Heart left ventricle (tissue), 16 donors: ENCODE results near the gene NCAM1. TPM values are rescaled to one million over a fixed set of nuclear protein-coding genes. Genes with fewer than 3 reads are reported as not detected.

Source experiments
- ATAC-seq, 4 donors: fragments of 200-7000 bp; cut with Tn5 transposase; one replicate each; pipeline ENCODE4 v1.9.1; 2020 to 2022; ENCODE audit warnings: moderate library complexity in 4 of 4, mild to moderate bottlenecking in 3 of 4, moderate number of reproducible peaks in 1 of 4
- DNase-seq, 5 donors: peaks; one replicate each; pipeline ENCODE4 v3.0.0-alpha.2; 2020
- H3K27ac ChIP-seq, 12 donors: fragments of 200-600 bp; sonication (generic) in 4 of 12; one replicate each; pipeline versions ENCODE4 v1.5.0 to v1.8.0; 2016 to 2022; ENCODE audit warnings: mild to moderate bottlenecking in 2 of 12
- H3K27me3 ChIP-seq, 9 donors: fragments of 200-600 bp; sonication (generic) in 2 of 9; one replicate each; pipeline versions ENCODE4 v1.5.1 to v1.8.0; 2016 to 2022; ENCODE audit warnings: mild to moderate bottlenecking in 3 of 9
- H3K36me3 ChIP-seq, 9 donors: fragments of 200-600 bp; sonication (generic) in 2 of 9; one replicate each; pipeline versions ENCODE4 v1.5.0 to v1.8.0; 2018 to 2022; ENCODE audit warnings: mild to moderate bottlenecking in 2 of 9
- H3K4me1 ChIP-seq, 12 donors: fragments of 200-600 bp; sonication (generic) in 4 of 12; one replicate each; pipeline versions ENCODE4 v1.5.0 to v1.8.0; 2016 to 2022; ENCODE audit warnings: mild to moderate bottlenecking in 3 of 12
- H3K4me3 ChIP-seq, 12 donors: fragments of 200-600 bp; sonication (generic) in 4 of 12; one replicate each; pipeline versions ENCODE4 v1.5.0 to v1.8.0; 2017 to 2022; ENCODE audit warnings: mild to moderate bottlenecking in 9 of 12, moderate library complexity in 4 of 12
- H3K9me3 ChIP-seq, 12 donors: fragments of 200-600 bp; sonication (generic) in 4 of 12; one replicate each; pipeline versions ENCODE4 v1.5.0 to v1.8.0; 2016 to 2022; ENCODE audit warnings: mild to moderate bottlenecking in 1 of 12
- POLR2A ChIP-seq, 2 donors: fragments of 450-650 bp; IDR thresholded peaks; one replicate each; pipeline ENCODE4 v1.6.1; 2017; ENCODE audit warnings: antibody characterized with exemption in 2 of 2, mild to moderate bottlenecking in 2 of 2, moderate library complexity in 2 of 2
- WGBS, 4 donors: extraction: QIAGEN DNeasy Blood & Tissue Kit in 2 of 4; methylation state at CpG; one replicate each; pipeline versions ENCODE4 v1.1.5 to v1.1.7; 2013 to 2018; 5-methylcytosine and 5-hydroxymethylcytosine counted together
- intact Hi-C, 10 donors: fragments of 100-400 bp; cut with DNase I; formaldehyde crosslinking; loops; one replicate each; pipeline versions ENCODE4 v1.11.1 to v1.14.2; 2022
- polyA plus RNA-seq, 2 donors: library from polyadenylated mRNA; stranded (reverse); fragments of 200-250 nt; gene quantifications; one replicate each; pipeline ENCODE4 v1.2.3, GENCODE V29; 2013
- total RNA-seq, 9 donors: library from RNA; depleted of rRNA in 2 of 9; stranded (reverse); fragments of >200 nt in 2 of 9; fragmentation: NEBNext Ultra II Directional in 3 of 9; extraction: Animal tissue kit (Norgen Biotek cat#: 25700) in 3 of 9; gene quantifications; one replicate each; pipeline versions ENCODE4 v1.1.0 to v1.2.4, GENCODE V29; 2016 to 2023
- TF ChIP-seq, protein P1 (sequence below), 12 donors: fragments of 200-600 bp; sonication (generic) in 4 of 12; IDR thresholded peaks; one replicate each; pipeline versions ENCODE4 v1.5.0 to v1.8.0; 2018 to 2022; ENCODE audit warnings: antibody characterized with exemption in 12 of 12, mild to moderate bottlenecking in 5 of 12
- donor health status: ischemic (EF 13 %, LVEDD 7.1; RV severe dilation, severe dysfunction).
- donor health status: healthy with polysubstance abuse.
- donor health status: DM: no; HTN: yes; CAD: no.
- donor health status: DM: no; HTN: no; CAD: no.
- donor health status: ischemic (EF 25% LVEDD 6.9; RV normal size, moderate dysfunction).
- donor health status: ischemic (EF 25% LVEDD 5.7; RV mildly dilated, moderate dysfunction).
- donor health status: healthy.
- donor health status: DM: yes; HTN: yes; CAD: no.
- donor health status: ischemic (EF 35%, LVEDD 5.7; RV mildly dilated, moderate dysfunction).
- donor health status: nonischemic (EF 11% LVEDD 7.7; RV severe dilation, severe dysfunction).
- donor health status: DM: yes; HTN: yes; CAD: no.
- donor health status: PGD.
- donor health status: ischemic (EF 29% LVEDD 5.4; RV normal size, mild dysfunction).
- donor health status: nonischemic (EF 23%, LVEDD 6.1; RV moderate dilation, normal function).

Gene NCAM1
- total and polyA plus RNA-seq, 11 donors, result 78.0 to 753 (median 389) TPM

DNA sequence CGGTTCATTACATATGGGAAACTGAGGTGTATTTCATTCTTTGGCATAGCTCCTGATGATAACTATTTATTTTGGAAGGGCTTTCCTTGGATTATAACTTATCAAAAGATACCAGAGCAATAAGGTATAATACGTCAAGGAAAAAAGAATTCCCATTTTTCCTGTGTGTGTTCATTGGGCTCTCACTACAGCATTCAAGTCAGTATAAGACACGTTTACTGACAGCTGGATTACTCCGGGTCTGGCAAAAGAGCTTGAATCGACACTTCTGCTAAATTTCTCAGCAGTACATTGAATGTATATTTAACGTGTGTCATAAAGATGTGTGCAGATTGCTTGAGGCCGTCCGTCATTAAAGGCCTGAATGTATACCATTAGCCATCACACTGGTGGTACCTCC is 163.4 kb downstream of the NCAM1 start:
- ATAC-seq (no peak), DNase-seq (no peak)
- no peaks in the 10 kb centered on the region for H3K27me3 ChIP-seq
- intact Hi-C loops, result loop anchor here in 1 of 10 donors (10.0 kb wide), 1 partner anchor 830 kb away; no protein-coding TSS in a partner anchor
- no peaks in the 10 kb centered on the region for H3K9me3 ChIP-seq
- H3K27ac ChIP-seq, result no peak overlapping the region
- TF ChIP-seq, protein P1, sequence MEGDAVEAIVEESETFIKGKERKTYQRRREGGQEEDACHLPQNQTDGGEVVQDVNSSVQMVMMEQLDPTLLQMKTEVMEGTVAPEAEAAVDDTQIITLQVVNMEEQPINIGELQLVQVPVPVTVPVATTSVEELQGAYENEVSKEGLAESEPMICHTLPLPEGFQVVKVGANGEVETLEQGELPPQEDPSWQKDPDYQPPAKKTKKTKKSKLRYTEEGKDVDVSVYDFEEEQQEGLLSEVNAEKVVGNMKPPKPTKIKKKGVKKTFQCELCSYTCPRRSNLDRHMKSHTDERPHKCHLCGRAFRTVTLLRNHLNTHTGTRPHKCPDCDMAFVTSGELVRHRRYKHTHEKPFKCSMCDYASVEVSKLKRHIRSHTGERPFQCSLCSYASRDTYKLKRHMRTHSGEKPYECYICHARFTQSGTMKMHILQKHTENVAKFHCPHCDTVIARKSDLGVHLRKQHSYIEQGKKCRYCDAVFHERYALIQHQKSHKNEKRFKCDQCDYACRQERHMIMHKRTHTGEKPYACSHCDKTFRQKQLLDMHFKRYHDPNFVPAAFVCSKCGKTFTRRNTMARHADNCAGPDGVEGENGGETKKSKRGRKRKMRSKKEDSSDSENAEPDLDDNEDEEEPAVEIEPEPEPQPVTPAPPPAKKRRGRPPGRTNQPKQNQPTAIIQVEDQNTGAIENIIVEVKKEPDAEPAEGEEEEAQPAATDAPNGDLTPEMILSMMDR (IDR thresholded peaks at IDR 0.05), result no peak
- no peak for TF ChIP-seq POLR2A (IDR thresholded peaks at IDR 0.05)
- H3K4me3 ChIP-seq, result no peak overlapping the region
- no peaks in the 10 kb centered on the region for H3K36me3 ChIP-seq
- WGBS, 4 donors, result 81 to 94% (median 89%) methylated on average over 8 of the region's 8 CpGs
- peaks cover 0 to 29% (median 11%) of the 10 kb centered on the region in 12 donors for H3K4me1 ChIP-seq

DNA sequence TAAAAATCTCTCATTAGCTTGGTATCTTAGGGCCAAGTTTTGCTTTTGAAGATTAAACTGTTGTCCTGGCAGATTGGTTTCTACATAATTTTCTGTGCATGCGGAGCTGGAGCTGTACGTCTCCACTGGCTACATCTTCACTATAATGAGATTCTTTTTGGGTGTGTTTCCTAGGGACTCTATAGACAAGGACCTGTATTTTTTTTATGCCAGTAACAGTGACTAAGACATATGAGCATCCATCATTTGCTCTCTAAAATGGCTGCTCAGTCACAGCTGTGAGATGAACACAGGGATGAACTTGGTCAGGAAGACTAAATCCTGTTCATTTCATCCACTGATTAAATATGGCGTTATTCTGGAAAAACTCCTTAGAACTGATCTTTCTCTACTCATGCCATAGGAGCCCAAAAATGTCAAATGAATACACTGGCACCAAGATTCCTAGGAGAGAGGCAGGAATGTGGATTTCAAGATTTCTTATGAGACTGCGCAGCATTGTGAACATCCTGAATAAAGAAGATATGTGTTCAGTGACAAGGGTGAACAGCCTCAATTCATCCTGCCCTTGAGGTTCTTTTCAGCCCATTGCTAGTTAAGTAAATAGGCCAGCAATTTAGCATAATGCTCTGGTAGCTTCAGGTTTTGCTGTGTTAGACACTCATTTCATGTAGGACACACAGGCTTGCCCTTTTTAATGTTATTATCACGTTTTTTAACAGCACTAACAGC is 168.2 kb downstream of the NCAM1 start:
- Histone ChIP-seq H3K36me3 (no peaks in the 10 kb centered on the region), H3K27me3 (no peaks in the 10 kb centered on the region), H3K9me3 (no peaks in the 10 kb centered on the region), H3K27ac (no peak overlapping the region), H3K4me3 (no peak overlapping the region), H3K4me1 (peaks cover 0 to 54% (median 18%) of the 10 kb centered on the region in 12 donors)
- intact Hi-C loops, result loop anchor here in 2 of 10 donors (2.0 to 10.0 kb wide), 2 partner anchors 123 to 835 kb away; no protein-coding TSS in a partner anchor
- WGBS, 4 donors, result 91 to 94% (median 92%) methylated on average over 5 of the region's 5 CpGs
- ATAC-seq (no peak), DNase-seq (no peak)
- TF ChIP-seq, protein P1 (IDR thresholded peaks at IDR 0.05), result no peak
- no peak for TF ChIP-seq POLR2A (IDR thresholded peaks at IDR 0.05)

DNA sequence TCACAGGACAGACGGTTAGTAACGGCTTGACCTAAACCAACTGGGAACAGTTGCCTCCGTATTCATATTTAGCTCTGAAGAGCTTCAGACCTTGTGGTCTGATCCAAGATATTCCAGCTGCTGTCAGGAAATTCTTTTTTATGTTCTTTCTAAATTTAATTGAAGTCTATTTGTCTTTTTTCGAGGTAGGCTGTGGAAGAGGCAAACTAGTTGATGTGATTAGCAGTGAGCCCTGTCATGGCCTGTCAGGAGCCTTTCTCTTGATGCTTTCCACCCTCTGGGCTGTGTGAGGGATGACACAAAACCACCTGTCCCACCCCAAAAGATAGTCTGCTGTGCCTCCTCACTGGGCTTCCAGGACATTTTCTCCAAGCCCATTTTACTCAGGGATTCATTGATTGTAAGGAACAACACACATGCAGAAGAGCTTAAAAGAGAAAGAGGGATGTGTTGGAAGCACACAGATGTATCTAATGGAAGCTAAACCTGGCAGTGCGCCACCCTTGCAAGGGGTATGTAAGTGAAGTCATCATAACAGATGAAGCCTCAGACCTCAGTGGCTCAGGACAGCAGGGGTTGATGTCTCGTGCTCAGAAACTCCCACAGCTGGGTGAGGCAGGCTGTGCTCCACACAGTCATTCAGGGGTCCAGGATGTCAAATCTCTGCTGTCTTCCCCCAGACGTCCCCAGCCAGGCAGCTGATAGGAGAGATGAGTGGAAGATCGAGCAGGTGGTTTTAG is 170.0 kb downstream of the NCAM1 start:
- Histone ChIP-seq H3K27ac (no peak overlapping the region), H3K4me1 (peaks cover 0 to 52% (median 18%) of the 10 kb centered on the region in 12 donors), H3K4me3 (no peak overlapping the region), H3K36me3 (no peaks in the 10 kb centered on the region), H3K27me3 (no peaks in the 10 kb centered on the region), H3K9me3 (no peaks in the 10 kb centered on the region)
- ATAC-seq (no peak), DNase-seq (no peak)
- intact Hi-C loops, result loop anchor here in 1 of 10 donors (5.0 kb wide), 1 partner anchor 61 kb away; no protein-coding TSS in a partner anchor
- no peak for TF ChIP-seq POLR2A (IDR thresholded peaks at IDR 0.05)
- TF ChIP-seq, protein P1 (IDR thresholded peaks at IDR 0.05), result no peak
- 61 to 71% (median 64%) methylated on average over 8 of the region's 8 CpGs for WGBS, 4 donors

DNA sequence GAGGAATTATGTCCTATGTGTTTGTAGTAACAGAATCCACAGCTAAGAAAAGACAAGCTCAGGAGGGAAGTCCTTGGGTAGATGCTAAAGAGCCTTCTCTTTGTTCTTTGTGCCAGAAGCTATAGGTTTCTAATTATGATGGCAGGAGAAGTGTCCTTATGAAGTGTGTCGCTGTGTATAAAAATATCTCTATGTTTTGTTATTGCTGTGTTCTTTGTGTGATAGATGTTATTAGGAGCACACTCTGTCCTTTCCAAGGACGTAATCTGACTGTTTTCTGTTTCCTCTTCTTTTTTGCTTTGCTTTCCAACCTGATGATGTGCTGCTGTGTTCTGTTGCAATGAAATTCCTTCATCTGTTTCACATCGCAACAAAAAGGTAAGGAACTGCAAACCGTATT is 171.9 kb downstream of the NCAM1 start:
- DNase-seq, result no peak
- no peak overlapping the region for H3K4me3 ChIP-seq
- H3K27me3 ChIP-seq, result no peaks in the 10 kb centered on the region
- H3K36me3 ChIP-seq, result no peaks in the 10 kb centered on the region
- peaks cover 0 to 34% (median 13%) of the 10 kb centered on the region in 12 donors for H3K4me1 ChIP-seq
- WGBS, 4 donors, result 66 to 73% (median 70%) methylated on average over 4 of the region's 4 CpGs
- ATAC-seq, result peak in 3 of 4 donors; percentile 12 to 57 (median 20)
- TF ChIP-seq POLR2A (IDR thresholded peaks at IDR 0.05), result no peak
- TF ChIP-seq, protein P1 (IDR thresholded peaks at IDR 0.05), result no peak
- H3K27ac ChIP-seq, result peak overlapping the region in 4 of 12 donors; percentile 14 to 29 (median 22)
- intact Hi-C loops, result loop anchor here in 2 of 10 donors (2.0 to 5.0 kb wide), 2 partner anchors 38 to 59 kb away; no protein-coding TSS in a partner anchor
- H3K9me3 ChIP-seq, result no peaks in the 10 kb centered on the region
